Muscle layer of colon (tissue), 2 donors: ENCODE measurements around the gene RNF32.
"Not testable (repeated sequence)": the region's sequence is repeated elsewhere in the genome, so short reads cannot be mapped to it uniquely, and the experiment has no call there.

ENCODE experiments used
- H3K27ac ChIP-seq: one replicate; pipeline ENCODE4 v1.7.0; 2013; ENCODE audit warnings: low read depth, mild to moderate bottlenecking, low read length, moderate library complexity
- H3K27me3 ChIP-seq, 2 donors: one replicate each; pipeline ENCODE4 v1.7.0; 2013; ENCODE audit warnings: low read length in 2 of 2, mild to moderate bottlenecking in 2 of 2; ENCODE audit not compliant: insufficient read depth in 2 of 2, control insufficient read depth in 1 of 2
- H3K36me3 ChIP-seq: one replicate; pipeline ENCODE4 v1.7.0; 2013; ENCODE audit warnings: mild to moderate bottlenecking, low read length; ENCODE audit not compliant: insufficient read depth
- H3K4me1 ChIP-seq: one replicate; pipeline ENCODE4 v1.7.0; 2013; ENCODE audit warnings: mild to moderate bottlenecking, low read length; ENCODE audit not compliant: insufficient read depth
- H3K4me3 ChIP-seq, 2 donors: one replicate each; pipeline ENCODE4 v1.7.0; 2013; ENCODE audit warnings: low read length in 2 of 2, low read depth in 1 of 2, mild to moderate bottlenecking in 1 of 2, moderate library complexity in 1 of 2
- H3K9ac ChIP-seq: one replicate; pipeline ENCODE4 v1.7.0; 2013; ENCODE audit warnings: low read length
- H3K9me3 ChIP-seq: one replicate; pipeline ENCODE4 v1.7.0; 2013; ENCODE audit warnings: mild to moderate bottlenecking, low read length
- donor health status: abdominal sarcoma.
- donor health status: Adenocarcinoma of cecum.

RNF32 gene

DNA sequence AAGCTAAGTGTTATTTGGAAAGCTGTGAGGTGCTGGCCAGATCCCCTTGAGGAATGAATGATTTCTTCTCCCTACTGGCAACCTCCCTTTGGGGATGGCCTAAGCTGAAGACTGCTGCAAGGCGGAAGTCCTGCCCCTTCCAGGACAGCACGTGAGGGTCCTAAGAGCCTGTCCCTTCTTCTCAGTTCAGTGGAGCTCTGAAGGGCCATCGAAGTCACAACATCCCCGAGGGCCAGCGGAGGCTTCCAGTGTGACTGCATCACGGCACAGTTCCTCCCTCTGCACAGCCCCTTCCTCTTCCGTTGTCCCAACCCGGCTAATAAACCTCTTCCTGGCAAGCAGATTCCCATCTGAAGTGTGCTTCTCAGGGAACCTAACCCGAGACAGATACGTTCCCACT lies 43.7 kb downstream of the RNF32 start:
- no peak overlapping the region for H3K4me3 ChIP-seq
- H3K27me3 ChIP-seq, result no peaks in the 10 kb centered on the region
- H3K27ac ChIP-seq, result no peak overlapping the region
- no peaks in the 10 kb centered on the region for H3K9me3 ChIP-seq
- no peaks in the 10 kb centered on the region for H3K4me1 ChIP-seq
- H3K9ac ChIP-seq, result no peak overlapping the region
- no peaks in the 10 kb centered on the region for H3K36me3 ChIP-seq

DNA sequence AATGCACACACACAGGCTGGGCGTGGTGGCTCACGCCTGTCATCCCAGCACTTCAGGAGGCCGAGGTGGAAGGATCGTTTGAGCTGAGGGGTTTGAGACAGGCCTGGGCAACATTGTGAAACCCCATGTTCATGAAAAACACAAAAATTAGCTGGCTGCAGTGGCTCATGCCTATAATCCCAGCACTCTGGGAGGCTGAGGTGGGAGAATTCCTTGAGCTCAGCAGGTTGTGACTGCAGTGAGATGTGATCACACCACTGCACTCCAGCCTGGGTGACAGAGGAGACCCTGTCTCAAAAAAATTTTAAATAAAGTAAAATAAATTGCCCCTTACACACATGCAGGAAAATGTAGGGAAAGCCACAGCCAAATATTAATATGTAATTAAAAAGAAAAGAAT lies 44.1 kb downstream of the RNF32 start:
- H3K4me1 ChIP-seq, result no peaks in the 10 kb centered on the region

DNA sequence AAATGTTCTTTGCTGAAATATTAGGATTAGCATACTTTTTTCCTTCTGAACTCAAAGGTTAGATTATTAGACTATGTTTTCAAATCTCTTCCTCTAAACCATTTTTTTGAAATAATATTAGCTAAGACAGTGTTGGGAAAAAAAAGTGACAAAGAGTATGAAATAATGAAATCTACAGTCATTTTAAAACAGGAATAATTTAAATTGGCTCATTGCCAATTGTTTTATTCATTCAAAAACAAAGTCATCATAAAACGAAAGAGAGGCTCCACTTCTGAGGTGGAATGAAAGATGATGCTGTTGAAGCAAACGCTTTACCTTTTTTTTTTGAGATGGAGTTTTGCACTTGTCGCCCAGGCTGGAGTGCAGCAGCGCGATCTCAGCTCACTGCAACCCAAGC lies 51.2 kb downstream of the RNF32 start:
- Histone ChIP-seq H3K36me3 (no peaks in the 10 kb centered on the region), H3K9ac (no peak overlapping the region), H3K9me3 (no peaks in the 10 kb centered on the region), H3K4me3 (no peak overlapping the region), H3K4me1 (no peaks in the 10 kb centered on the region), H3K27ac (no peak overlapping the region), H3K27me3 (no peaks in the 10 kb centered on the region)

More for the DNA sequence above, 44.1 kb downstream of the RNF32 start:
- Histone ChIP-seq H3K9ac (no peak overlapping the region), H3K36me3 (no peaks in the 10 kb centered on the region), H3K27me3 (no peaks in the 10 kb centered on the region), H3K4me3 (no peak overlapping the region), H3K27ac (no peak overlapping the region), H3K9me3 (no peaks in the 10 kb centered on the region)

DNA sequence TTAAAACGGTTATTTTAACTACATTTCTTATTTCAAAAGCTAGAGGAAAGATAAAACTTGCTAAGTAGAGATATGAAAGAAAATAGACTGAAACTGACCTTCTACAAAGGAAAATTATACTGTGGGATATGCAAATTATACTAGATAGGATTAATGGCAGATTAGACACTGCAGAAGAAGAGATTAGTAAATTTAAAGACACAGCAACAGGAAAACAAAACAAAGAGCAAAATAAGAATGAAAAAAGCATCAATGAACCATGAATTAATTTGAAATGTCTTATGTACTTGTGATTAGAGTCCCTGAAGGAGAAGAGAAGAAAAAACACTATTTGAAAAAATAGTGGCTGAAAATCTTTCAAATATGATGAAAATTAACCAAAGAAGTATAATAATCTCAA lies 52.3 kb downstream of the RNF32 start:
- Histone ChIP-seq H3K4me3 (no peak overlapping the region), H3K9ac (no peak overlapping the region), H3K4me1 (no peaks in the 10 kb centered on the region), H3K9me3 (no peaks in the 10 kb centered on the region), H3K27ac (no peak overlapping the region), H3K27me3 (no peaks in the 10 kb centered on the region), H3K36me3 (no peaks in the 10 kb centered on the region)

DNA sequence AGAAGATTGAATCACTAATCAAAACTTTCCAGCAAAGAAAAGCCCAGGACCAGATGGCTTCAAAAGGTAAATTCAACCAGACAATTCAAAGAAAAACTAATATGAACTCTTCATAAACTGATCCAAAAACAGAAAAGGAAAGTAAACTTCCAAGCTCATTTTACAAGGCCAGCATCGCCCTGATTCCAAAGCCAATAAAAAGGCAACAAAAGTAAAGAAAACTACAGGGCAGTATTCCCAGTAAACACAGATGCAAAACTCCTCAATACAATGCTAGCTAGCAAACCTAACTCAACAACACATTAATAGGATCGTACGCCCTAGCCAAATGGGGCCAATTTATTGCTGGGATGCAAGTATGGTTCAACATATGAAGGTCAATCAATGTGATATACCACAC lies 53.1 kb downstream of the RNF32 start:
- no peak overlapping the region for H3K9ac ChIP-seq
- no peaks in the 10 kb centered on the region for H3K36me3 ChIP-seq
- no peaks in the 10 kb centered on the region for H3K27me3 ChIP-seq
- H3K4me3 ChIP-seq, result no peak overlapping the region
- H3K4me1 ChIP-seq, result no peaks in the 10 kb centered on the region
- no peaks in the 10 kb centered on the region for H3K9me3 ChIP-seq
- no peak overlapping the region for H3K27ac ChIP-seq

DNA sequence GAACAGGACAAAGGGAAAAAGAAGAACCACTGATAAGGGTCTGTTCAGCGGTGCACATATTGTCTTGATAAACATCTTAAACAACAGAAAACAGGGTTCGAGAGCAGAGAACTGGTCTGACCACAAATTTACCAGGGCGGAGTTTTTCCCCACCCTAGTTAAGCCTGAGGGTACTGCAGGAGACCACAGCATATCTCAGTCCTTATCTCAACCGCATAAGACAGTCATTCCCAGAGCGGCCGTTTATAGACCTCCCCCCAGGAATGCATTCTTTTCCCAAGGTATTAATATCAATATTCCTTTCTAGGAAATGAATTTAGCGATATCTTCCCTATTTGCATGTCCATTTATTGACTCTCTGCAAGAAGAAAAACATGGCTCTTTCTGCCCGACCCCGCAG lies 56.7 kb downstream of the RNF32 start:
- not testable (repeated sequence) for H3K4me3 ChIP-seq, H3K9ac ChIP-seq, H3K36me3 ChIP-seq, H3K27me3 ChIP-seq, H3K9me3 ChIP-seq, H3K27ac ChIP-seq, H3K4me1 ChIP-seq

DNA sequence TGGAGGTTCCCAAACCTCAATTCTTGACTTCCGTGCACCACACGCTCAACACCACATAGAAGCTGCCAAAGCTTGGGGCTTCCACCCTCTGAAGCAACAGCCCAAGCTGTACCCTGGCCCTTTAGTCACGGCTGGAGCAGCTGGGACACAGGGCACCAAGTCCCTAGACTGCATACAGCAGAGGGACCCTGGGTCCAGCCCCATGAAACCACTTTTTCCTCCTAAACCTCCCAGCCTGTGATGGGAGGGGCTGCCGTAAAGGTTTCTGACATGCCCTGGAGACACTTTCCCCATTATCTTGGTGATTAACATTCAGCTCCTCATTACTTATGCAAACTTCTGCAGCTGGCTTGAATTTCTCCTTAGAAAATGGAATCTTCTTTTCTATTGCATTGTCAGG lies 57.9 kb downstream of the RNF32 start:
- H3K27ac ChIP-seq, H3K27me3 ChIP-seq, H3K9me3 ChIP-seq, H3K4me1 ChIP-seq, H3K4me3 ChIP-seq, H3K9ac ChIP-seq, H3K36me3 ChIP-seq: not testable (repeated sequence)

DNA sequence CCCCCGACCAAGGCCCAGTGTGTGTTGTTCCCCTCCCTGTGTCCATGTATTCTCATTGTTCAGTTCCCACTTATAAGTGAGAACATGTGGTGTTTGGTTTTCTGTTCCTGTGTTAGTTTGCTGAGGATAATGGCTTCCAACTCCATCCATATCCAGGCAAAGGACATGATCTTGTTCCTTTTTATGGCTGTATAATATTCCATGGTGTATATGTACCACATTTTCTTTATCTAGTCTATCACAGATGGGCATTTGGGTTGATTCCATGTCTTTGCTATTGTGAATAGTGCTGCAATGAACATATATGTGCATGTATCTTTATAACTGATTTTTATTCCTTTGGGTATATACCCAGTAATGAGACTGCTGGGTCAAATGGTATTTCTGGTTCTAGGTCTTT lies 61.2 kb downstream of the RNF32 start:
- not testable (repeated sequence) for H3K27me3 ChIP-seq, H3K9ac ChIP-seq, H3K36me3 ChIP-seq, H3K27ac ChIP-seq, H3K9me3 ChIP-seq, H3K4me3 ChIP-seq, H3K4me1 ChIP-seq

DNA sequence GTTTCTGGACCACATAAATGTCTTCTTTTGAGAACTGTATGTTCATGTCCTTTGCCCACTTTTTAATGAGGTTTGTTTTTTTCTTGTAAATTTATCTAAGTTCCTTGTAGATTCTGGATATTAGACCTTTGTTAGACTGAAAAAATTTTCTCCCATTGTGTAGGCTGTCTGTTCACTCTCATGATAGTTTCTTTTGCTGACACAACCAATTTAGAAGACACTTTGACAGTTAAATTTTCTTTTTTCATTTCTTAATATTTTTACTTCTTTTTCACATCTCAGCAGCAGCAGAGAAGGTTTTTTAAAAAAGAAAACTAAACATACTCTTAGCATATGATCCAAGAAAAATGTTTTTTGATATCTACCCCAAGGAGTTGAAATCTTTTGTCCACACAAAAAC lies 61.8 kb downstream of the RNF32 start:
- Histone ChIP-seq H3K36me3 (no peaks in the 10 kb centered on the region), H3K4me3 (no peak overlapping the region), H3K27me3 (no peaks in the 10 kb centered on the region), H3K9me3 (no peaks in the 10 kb centered on the region), H3K9ac (no peak overlapping the region), H3K27ac (no peak overlapping the region), H3K4me1 (no peaks in the 10 kb centered on the region)

DNA sequence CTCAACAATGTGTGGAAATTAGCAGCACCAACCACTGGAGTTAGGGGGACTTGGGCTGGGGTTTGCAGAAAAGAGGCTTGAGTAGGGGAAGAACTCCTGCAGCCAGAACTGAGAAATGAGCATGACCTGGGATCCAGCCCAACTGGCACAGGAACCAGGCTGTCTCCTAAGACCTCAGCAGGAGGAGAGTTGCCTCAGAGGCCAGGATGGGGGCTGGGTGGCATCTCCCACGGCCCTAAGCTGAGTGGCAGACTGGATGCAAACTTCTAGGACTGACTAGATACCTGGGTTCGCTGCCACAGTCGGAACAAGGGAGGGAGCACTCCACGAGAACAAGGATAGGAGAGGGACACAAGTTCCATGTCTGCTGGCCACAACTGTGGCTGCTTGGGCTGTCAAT lies 62.6 kb downstream of the RNF32 start:
- Histone ChIP-seq H3K36me3 (no peaks in the 10 kb centered on the region), H3K9ac (no peak overlapping the region), H3K27ac (no peak overlapping the region), H3K4me3 (no peak overlapping the region), H3K9me3 (no peaks in the 10 kb centered on the region), H3K27me3 (no peaks in the 10 kb centered on the region), H3K4me1 (no peaks in the 10 kb centered on the region)

DNA sequence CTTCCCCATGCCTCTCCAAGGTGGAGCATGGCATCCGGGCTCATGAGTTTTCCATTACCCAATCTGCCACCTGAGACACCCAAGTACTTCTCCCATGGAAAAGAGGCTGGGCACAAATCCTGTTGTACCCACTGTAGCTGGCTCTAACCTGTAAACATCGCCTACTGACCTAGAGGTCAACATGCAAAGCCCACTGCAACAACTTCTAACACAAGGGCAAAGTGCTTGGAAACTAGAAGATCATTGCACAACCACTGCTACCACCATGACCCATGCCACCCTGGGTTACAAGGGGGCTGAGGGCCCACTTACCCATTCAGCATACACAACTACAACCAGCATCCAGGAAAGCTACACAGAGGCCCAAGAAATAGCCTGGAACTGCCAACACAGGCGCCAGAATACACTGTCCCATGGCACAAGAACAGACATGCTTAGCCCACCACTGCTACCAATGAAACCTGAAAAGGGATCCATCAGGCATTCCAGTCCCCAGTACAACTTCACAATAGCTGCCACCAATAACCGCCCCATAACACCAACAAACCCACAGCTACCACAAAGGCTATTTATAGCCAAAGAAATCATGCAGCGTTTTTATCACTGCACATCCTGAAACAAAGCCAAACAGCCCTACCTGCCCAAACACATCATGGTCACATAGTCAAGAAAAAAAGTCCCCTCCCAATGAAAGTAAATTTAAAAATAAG lies 63.4 kb downstream of the RNF32 start:
- H3K27me3 ChIP-seq, result no peaks in the 10 kb centered on the region
- no peaks in the 10 kb centered on the region for H3K4me1 ChIP-seq
- H3K9ac ChIP-seq, result no peak overlapping the region
- H3K36me3 ChIP-seq, result no peaks in the 10 kb centered on the region
- H3K4me3 ChIP-seq, result no peak overlapping the region
- no peak overlapping the region for H3K27ac ChIP-seq
- H3K9me3 ChIP-seq, result no peaks in the 10 kb centered on the region

DNA sequence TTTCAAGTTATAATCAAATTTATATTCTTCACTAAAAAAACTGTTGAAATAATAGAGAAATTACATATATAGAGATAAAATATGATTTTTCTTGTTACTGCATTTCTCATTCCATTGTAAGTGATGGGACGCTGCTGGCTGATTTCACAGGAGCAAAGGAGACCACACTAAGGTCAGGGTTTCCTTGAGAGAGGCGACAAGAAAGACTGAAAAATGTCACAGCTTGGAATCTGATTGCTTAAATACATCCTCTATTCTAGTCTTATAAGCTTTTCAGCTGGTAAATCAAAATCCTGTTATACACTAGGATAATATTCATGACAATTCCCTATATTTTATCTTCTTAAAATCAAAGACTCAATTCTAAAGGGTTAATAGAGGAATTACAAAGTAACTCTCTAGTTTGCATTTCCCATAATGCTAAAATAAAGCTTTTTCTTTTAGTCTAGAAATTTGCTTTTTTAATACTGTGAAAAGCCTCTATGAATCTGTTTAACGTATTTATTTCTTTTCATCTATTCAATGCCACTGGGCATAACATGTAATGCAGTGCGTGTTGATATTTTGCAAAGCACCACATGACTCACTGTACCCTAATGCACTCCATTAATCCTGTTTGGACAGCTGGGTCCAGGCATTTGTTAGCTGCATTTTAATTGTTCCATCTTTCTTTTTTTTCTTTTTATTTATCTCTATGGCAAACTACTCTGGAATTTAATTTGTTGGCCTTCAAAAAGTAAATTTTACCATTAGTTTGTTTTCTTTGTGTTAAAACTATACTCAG lies 81.7 kb downstream of the RNF32 start:
- H3K9me3 ChIP-seq, result no peaks in the 10 kb centered on the region
- H3K36me3 ChIP-seq, result no peaks in the 10 kb centered on the region
- no peak overlapping the region for H3K27ac ChIP-seq
- H3K4me3 ChIP-seq, result no peak overlapping the region
- no peaks in the 10 kb centered on the region for H3K27me3 ChIP-seq
- H3K4me1 ChIP-seq, result no peaks in the 10 kb centered on the region
- no peak overlapping the region for H3K9ac ChIP-seq
